HepG2 (cell line): ENCODE measurements around the gene KMT2B. TPM values are rescaled to one million over a fixed set of nuclear protein-coding genes. Genes with fewer than 3 reads are reported as not detected.

ENCODE experiments used
- ASH2L ChIP-seq: fragments of 300-600, 200-600 bp; sonication (generic); IDR thresholded peaks from 2 replicates; pipeline ENCODE4 v1.7.0; 2017; ENCODE audit warnings: low read depth, mild to moderate bottlenecking, moderate library complexity, mixed read lengths, low read length; ENCODE audit not compliant: insufficient read length
- ESRRA ChIP-seq: sonication (generic); formaldehyde crosslinking; IDR thresholded peaks from 2 replicates; pipeline ENCODE4 v1.5.1; 2020; ENCODE audit warnings: mild to moderate bottlenecking, low read depth, missing genetic modification reagents
- GABPA ChIP-seq, 2 experiments: IDR thresholded peaks; 2 replicates each; pipeline ENCODE4 v1.6.1; 2011 to 2016; ENCODE audit warnings: low read depth in 2 of 2, low read length in 1 of 2, missing biosample characterization in 1 of 2, missing genetic modification characterization in 1 of 2
- HCFC1 ChIP-seq: fragments of 150-350 bp; IDR thresholded peaks from 2 replicates; pipeline ENCODE4 v1.6.1; 2014; ENCODE audit warnings: low read depth, low read length
- HMG20A ChIP-seq: IDR thresholded peaks from 2 replicates; pipeline ENCODE4 v1.6.1; 2016; ENCODE audit warnings: borderline replicate concordance
- HNRNPH1 ChIP-seq: fragments of 200-400 bp; formaldehyde crosslinking; optimal IDR thresholded peaks from 2 replicates; pipeline ENCODE3; 2017; ENCODE audit warnings: mild to moderate bottlenecking, low read depth, low read length
- KDM5A ChIP-seq: fragments of 200-600 bp; sonication (generic); IDR thresholded peaks from 2 replicates; pipeline ENCODE4 v1.7.0; 2018; ENCODE audit warnings: antibody characterized with exemption, mild to moderate bottlenecking, low read length, borderline replicate concordance
- MXI1 ChIP-seq: IDR thresholded peaks from 3 replicates; pipeline ENCODE4 v1.6.1; 2012; ENCODE audit warnings: low read depth, low read length, inconsistent platforms, borderline replicate concordance
- NFYC ChIP-seq: IDR thresholded peaks from 2 replicates; pipeline ENCODE4 v1.6.1; 2016; ENCODE audit warnings: missing genetic modification reagents, missing compliant biosample characterization
- RAD21 ChIP-seq: fragments of 450-650 bp; formaldehyde crosslinking; IDR thresholded peaks from 2 replicates; pipeline ENCODE4 v1.5.0; 2020; ENCODE audit warnings: mild to moderate bottlenecking
- SAP130 ChIP-seq: IDR thresholded peaks from 2 replicates; pipeline ENCODE4 v1.6.1; 2016; ENCODE audit warnings: low read depth
- SP1 ChIP-seq, 2 experiments: fragments of 450-650 bp in 1 of 2; sonication (generic) in 1 of 2; formaldehyde crosslinking in 1 of 2; IDR thresholded peaks; 2 replicates each; pipeline versions ENCODE4 v1.4.0 to v1.6.1; 2016 to 2020; ENCODE audit warnings: missing genetic modification reagents in 1 of 2
- STAG1 ChIP-seq: sonication (generic); formaldehyde crosslinking; IDR thresholded peaks from 2 replicates; pipeline ENCODE4 v1.4.0; 2020; ENCODE audit warnings: missing genetic modification reagents
- ZBTB7A ChIP-seq: sonication (generic); formaldehyde crosslinking; IDR thresholded peaks from 2 replicates; pipeline ENCODE4 v1.8.0; 2022; ENCODE audit warnings: mild to moderate bottlenecking, missing genetic modification reagents
- ZFP36 ChIP-seq: fragments of 150-350 bp; IDR thresholded peaks from 2 replicates; pipeline ENCODE4 v1.6.1; 2018; ENCODE audit warnings: borderline replicate concordance, low read length, low read depth; ENCODE audit not compliant: partially characterized antibody
- ZNF136 ChIP-seq: sonication (generic); formaldehyde crosslinking; IDR thresholded peaks from 2 replicates; pipeline ENCODE4 v1.8.1; 2022; ENCODE audit warnings: low read depth, mild to moderate bottlenecking, moderate library complexity, missing genetic modification reagents
- ZNF263 ChIP-seq: sonication (generic); formaldehyde crosslinking; IDR thresholded peaks from 2 replicates; pipeline ENCODE4 v1.4.0; 2020; ENCODE audit warnings: missing genetic modification reagents
- ZNF501 ChIP-seq: sonication (generic); formaldehyde crosslinking; IDR thresholded peaks from 2 replicates; pipeline ENCODE4 v1.5.1; 2020; ENCODE audit warnings: mild to moderate bottlenecking, moderate library complexity, missing genetic modification reagents
- ZNF546 ChIP-seq: sonication (generic); formaldehyde crosslinking; conservative IDR thresholded peaks from 2 replicates; pipeline ENCODE4 v1.8.1; 2023; ENCODE audit warnings: mild to moderate bottlenecking, missing genetic modification reagents
- ZNF563 ChIP-seq: sonication (generic); formaldehyde crosslinking; IDR thresholded peaks from 2 replicates; pipeline ENCODE4 v1.8.0; 2022; ENCODE audit warnings: mild to moderate bottlenecking, moderate library complexity, missing genetic modification reagents
- ZNF564 ChIP-seq: sonication (generic); formaldehyde crosslinking; IDR thresholded peaks from 2 replicates; pipeline ENCODE4 v1.8.1; 2023; ENCODE audit warnings: mild to moderate bottlenecking, missing genetic modification reagents
- polyA plus RNA-seq, 8 experiments: library from polyadenylated mRNA; depleted of rRNA in 3 of 8; stranded (reverse) in 7 of 8; unstranded in 1 of 8; fragments of >200 nt; fragmentation: Illumina TruSeq in 4 of 8; extraction: Trizol in 4 of 8; gene quantifications; 2 replicates each; pipeline versions ENCODE4 v1.2.1 to v1.2.3, GENCODE V29; 2011 to 2016; ENCODE audit warnings: low read depth in 4 of 8, missing spikeins in 1 of 8, mixed read lengths in 1 of 8; ENCODE audit not compliant: insufficient read depth in 1 of 8
- total RNA-seq, 5 experiments: library from RNA; depleted of rRNA; stranded (reverse); fragments of >200 nt; fragmentation: Illumina TruSeq; extraction: Trizol; gene quantifications; 2 replicates each; pipeline ENCODE4 v1.2.3, GENCODE V29; 2016; ENCODE audit warnings: low read depth in 1 of 5
- TF ChIP-seq, protein P1 (sequence below): sonication (generic); formaldehyde crosslinking; IDR thresholded peaks from 2 replicates; pipeline ENCODE4 v1.4.0; 2020; ENCODE audit warnings: mild to moderate bottlenecking, missing genetic modification reagents
- TF ChIP-seq, protein P2 (sequence below): sonication (generic); formaldehyde crosslinking; conservative IDR thresholded peaks from 2 replicates; pipeline ENCODE4 v1.8.0; 2022; ENCODE audit warnings: low read depth, missing genetic modification reagents
- TF ChIP-seq, protein P3 (sequence below): fragments of 450-650 bp; IDR thresholded peaks from 2 replicates; pipeline ENCODE4 v1.6.1; 2016
- TF ChIP-seq, protein P4 (sequence below): sonication (generic); formaldehyde crosslinking; IDR thresholded peaks from 2 replicates; pipeline ENCODE4 v1.4.0; 2020; ENCODE audit warnings: missing genetic modification reagents
- TF ChIP-seq, protein P5 (sequence below): IDR thresholded peaks from 2 replicates; pipeline ENCODE4 v1.6.1; 2016; ENCODE audit warnings: missing genetic modification reagents, missing compliant biosample characterization

Gene KMT2B
- total and polyA plus RNA-seq, 2 of the 13 experiments (the other 11 are each of a cell fraction or from before 2014, with no cell fraction given), result 6.2 to 16.9 TPM

DNA sequence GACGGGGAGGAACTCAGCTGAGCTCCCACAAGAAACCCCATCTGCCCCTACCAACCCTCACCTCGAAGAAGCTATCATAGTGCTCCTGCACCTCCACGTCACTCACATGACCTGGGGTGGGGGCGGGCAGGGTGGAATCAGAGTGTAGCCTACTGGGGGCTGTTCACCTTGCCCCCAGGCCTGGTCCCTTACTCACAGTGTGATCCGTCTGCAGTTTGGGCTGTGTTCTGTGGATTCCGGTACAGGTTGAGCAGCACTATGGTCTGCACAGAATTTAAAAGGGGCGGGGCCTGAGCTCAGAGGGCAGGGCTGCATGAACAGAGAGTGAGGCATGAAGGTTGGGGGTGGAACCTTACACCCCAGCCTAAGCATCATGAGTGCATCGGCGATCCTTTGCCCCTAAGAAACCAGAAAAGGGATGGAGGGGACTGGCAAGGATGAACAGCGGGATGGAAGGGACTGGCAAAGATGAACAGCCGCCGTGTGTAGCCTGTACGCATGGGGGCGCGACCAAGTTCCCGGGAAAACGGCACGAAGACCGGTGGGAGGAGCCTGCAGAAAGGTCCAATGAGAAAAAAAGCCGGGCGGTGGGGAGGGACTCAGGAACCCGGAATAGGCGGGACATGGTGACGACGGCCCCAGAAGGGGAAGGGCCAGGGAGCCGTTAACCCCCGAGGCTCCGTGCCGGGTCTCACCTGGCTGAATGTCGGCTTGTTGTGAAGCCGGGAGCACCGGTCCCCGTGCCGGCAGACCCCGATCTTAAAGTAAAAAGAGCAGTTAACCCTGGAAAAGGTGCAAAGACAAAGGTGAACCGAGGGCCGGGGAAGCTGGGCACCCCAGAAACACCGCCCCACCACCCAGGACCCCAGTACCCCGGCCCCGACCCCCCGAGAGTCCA, 26.9 kb downstream of the KMT2B start (continued):
- TF ChIP-seq KDM5A, result peak; percentile 87
- no peak for TF ChIP-seq ZNF564
- TF ChIP-seq, protein P1, sequence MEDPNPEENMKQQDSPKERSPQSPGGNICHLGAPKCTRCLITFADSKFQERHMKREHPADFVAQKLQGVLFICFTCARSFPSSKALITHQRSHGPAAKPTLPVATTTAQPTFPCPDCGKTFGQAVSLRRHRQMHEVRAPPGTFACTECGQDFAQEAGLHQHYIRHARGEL, result no peak
- TF ChIP-seq, protein P2, sequence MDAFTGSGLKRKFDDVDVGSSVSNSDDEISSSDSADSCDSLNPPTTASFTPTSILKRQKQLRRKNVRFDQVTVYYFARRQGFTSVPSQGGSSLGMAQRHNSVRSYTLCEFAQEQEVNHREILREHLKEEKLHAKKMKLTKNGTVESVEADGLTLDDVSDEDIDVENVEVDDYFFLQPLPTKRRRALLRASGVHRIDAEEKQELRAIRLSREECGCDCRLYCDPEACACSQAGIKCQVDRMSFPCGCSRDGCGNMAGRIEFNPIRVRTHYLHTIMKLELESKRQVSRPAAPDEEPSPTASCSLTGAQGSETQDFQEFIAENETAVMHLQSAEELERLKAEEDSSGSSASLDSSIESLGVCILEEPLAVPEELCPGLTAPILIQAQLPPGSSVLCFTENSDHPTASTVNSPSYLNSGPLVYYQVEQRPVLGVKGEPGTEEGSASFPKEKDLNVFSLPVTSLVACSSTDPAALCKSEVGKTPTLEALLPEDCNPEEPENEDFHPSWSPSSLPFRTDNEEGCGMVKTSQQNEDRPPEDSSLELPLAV (CRISPR knock-in tag), result no peak
- TF ChIP-seq MXI1, result peak; percentile 89; the same call in 2 of the 3 replicates
- no peak for TF ChIP-seq ZBTB7A (CRISPR knock-in tag)
- no peak for TF ChIP-seq SP1 (IDR thresholded peaks at IDR 0.05)
- TF ChIP-seq SP1 (CRISPR knock-in tag; IDR thresholded peaks at IDR 0.05), result peak; percentile 48; the same call in 1 of the 2 replicates
- TF ChIP-seq ZNF263 (CRISPR knock-in tag), result peak; percentile 31; the same call in 1 of the 2 replicates
- no peak for TF ChIP-seq ZNF136 (CRISPR knock-in tag)
- no peak for TF ChIP-seq ESRRA
- no peak for TF ChIP-seq ZNF501 (CRISPR knock-in tag)
- TF ChIP-seq ASH2L, result peak; percentile 97
- peak; percentile 41; the same call in 1 of the 2 replicates for TF ChIP-seq GABPA (IDR thresholded peaks at IDR 0.05; ENCODE audit: low read depth, low read length)
- no peak for TF ChIP-seq GABPA (CRISPR knock-in tag; IDR thresholded peaks at IDR 0.05; ENCODE audit: low read depth)
- TF ChIP-seq, protein P3, sequence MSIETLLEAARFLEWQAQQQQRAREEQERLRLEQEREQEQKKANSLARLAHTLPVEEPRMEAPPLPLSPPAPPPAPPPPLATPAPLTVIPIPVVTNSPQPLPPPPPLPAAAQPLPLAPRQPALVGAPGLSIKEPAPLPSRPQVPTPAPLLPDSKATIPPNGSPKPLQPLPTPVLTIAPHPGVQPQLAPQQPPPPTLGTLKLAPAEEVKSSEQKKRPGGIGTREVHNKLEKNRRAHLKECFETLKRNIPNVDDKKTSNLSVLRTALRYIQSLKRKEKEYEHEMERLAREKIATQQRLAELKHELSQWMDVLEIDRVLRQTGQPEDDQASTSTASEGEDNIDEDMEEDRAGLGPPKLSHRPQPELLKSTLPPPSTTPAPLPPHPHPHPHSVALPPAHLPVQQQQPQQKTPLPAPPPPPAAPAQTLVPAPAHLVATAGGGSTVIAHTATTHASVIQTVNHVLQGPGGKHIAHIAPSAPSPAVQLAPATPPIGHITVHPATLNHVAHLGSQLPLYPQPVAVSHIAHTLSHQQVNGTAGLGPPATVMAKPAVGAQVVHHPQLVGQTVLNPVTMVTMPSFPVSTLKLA, result peak; percentile 8; the same call in 1 of the 2 replicates
- peak; percentile 40; the same call in 1 of the 2 replicates for TF ChIP-seq RAD21 (CRISPR knock-in tag)
- TF ChIP-seq ZNF563 (CRISPR knock-in tag), result no peak
- TF ChIP-seq HNRNPH1, result no peak
- no peak for TF ChIP-seq ZNF546 (CRISPR knock-in tag)
- TF ChIP-seq NFYC (CRISPR knock-in tag), result peak; percentile 63
- TF ChIP-seq, protein P4, sequence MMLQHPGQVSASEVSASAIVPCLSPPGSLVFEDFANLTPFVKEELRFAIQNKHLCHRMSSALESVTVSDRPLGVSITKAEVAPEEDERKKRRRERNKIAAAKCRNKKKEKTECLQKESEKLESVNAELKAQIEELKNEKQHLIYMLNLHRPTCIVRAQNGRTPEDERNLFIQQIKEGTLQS (CRISPR knock-in tag), result 0 out of 2 replicates have a peak, but pooled peaks have one; percentile 7
- TF ChIP-seq STAG1 (CRISPR knock-in tag), result peak; percentile 26
- no peak for TF ChIP-seq ZFP36
- TF ChIP-seq SAP130 (CRISPR knock-in tag), result peak; percentile 77
- TF ChIP-seq HMG20A (CRISPR knock-in tag), result no peak
- TF ChIP-seq HCFC1, result peak; percentile 41; the same call in 1 of the 2 replicates
- TF ChIP-seq, protein P5, sequence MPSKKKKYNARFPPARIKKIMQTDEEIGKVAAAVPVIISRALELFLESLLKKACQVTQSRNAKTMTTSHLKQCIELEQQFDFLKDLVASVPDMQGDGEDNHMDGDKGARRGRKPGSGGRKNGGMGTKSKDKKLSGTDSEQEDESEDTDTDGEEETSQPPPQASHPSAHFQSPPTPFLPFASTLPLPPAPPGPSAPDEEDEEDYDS, result no peak
